Duodenal mucosa (tissue), 2 donors: ENCODE measurements around the gene MAGI2.
"Not testable (repeated sequence)": the region's sequence is repeated elsewhere in the genome, so short reads cannot be mapped to it uniquely, and the experiment has no call there.

ENCODE experiments used
- H3K27ac ChIP-seq: one replicate; pipeline ENCODE4 v1.7.0; 2013; ENCODE audit warnings: low read depth, low read length
- H3K27me3 ChIP-seq, 2 donors: one replicate each; pipeline ENCODE4 v1.7.0; 2013; ENCODE audit warnings: low read length in 2 of 2, control low read depth in 1 of 2; ENCODE audit not compliant: insufficient read depth in 2 of 2, control insufficient read depth in 1 of 2
- H3K36me3 ChIP-seq, 2 donors: one replicate each; pipeline ENCODE4 v1.7.0; 2013; ENCODE audit warnings: low read length in 2 of 2, control low read depth in 1 of 2; ENCODE audit not compliant: insufficient read depth in 2 of 2, control insufficient read depth in 1 of 2
- H3K4me1 ChIP-seq, 2 donors: one replicate each; pipeline ENCODE4 v1.7.0; 2013; ENCODE audit warnings: low read length in 2 of 2, control low read depth in 1 of 2; ENCODE audit not compliant: insufficient read depth in 2 of 2, control insufficient read depth in 1 of 2
- H3K4me3 ChIP-seq, 2 donors: one replicate each; pipeline ENCODE4 v1.7.0; 2013; ENCODE audit warnings: low read length in 2 of 2, low read depth in 1 of 2
- H3K9ac ChIP-seq, 2 donors: one replicate each; pipeline ENCODE4 v1.7.0; 2013; ENCODE audit warnings: low read length in 2 of 2, low read depth in 1 of 2
- H3K9me3 ChIP-seq, 2 donors: one replicate each; pipeline ENCODE4 v1.7.0; 2013; ENCODE audit warnings: low read length in 2 of 2, control low read depth in 1 of 2; ENCODE audit not compliant: control insufficient read depth in 1 of 2

The MAGI2 gene

GRCh38 chr7:78301407-78301806, 1152.1 kb downstream of the MAGI2 start:
- Histone ChIP-seq H3K9ac (no peak overlapping the region), H3K9me3 (no peaks in the 10 kb centered on the region), H3K27me3 (no peaks in the 10 kb centered on the region), H3K4me1 (no peaks in the 10 kb centered on the region), H3K27ac (no peak overlapping the region), H3K36me3 (no peaks in the 10 kb centered on the region), H3K4me3 (no peak overlapping the region)

GRCh38 chr7:78299088-78299487, 1154.4 kb downstream of the MAGI2 start:
- no peak overlapping the region for H3K9ac ChIP-seq
- no peak overlapping the region for H3K27ac ChIP-seq
- H3K36me3 ChIP-seq: no peaks in the 10 kb centered on the region
- H3K4me3 ChIP-seq: no peak overlapping the region
- no peaks in the 10 kb centered on the region for H3K27me3 ChIP-seq
- H3K4me1 ChIP-seq: no peaks in the 10 kb centered on the region
- no peaks in the 10 kb centered on the region for H3K9me3 ChIP-seq

- no peaks in the 10 kb centered on the region for H3K4me1 ChIP-seq
- H3K36me3 ChIP-seq: no peaks in the 10 kb centered on the region
- H3K27ac ChIP-seq: no peak overlapping the region
- no peak overlapping the region for H3K4me3 ChIP-seq
- no peaks in the 10 kb centered on the region for H3K9me3 ChIP-seq
- H3K27me3 ChIP-seq: no peaks in the 10 kb centered on the region
- no peak overlapping the region for H3K9ac ChIP-seq
Observed at GRCh38 chr7:78296644-78297371, 1156.7 kb downstream of the MAGI2 start.

DNA sequence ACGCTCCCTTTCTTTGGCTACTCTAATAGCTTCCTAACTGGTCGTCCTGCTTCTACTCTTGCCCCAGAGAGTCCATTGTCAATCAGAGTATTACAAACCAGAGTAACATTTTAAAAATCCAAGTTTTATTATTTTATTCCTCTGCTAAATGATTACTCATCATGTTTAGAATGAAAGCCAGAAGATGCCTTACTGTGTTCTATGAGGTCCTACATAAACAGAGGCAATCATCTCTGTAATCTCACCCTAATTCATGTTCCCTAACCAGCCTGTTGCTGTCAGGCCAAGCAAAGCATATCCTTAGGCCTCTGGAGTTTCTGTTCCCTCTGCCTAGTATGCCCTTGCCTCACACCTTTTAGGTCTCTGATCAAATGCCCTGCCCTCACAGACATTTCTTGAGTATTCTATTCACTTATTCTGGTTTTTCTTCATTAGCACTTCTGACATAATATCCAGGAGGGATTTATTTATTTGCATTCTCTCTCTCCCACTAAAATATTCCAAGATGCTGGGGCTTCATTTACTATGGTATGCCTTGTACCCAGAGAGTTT, 1157.3 kb downstream of the MAGI2 start:
- no peak overlapping the region for H3K4me3 ChIP-seq
- no peaks in the 10 kb centered on the region for H3K27me3 ChIP-seq
- H3K4me1 ChIP-seq: no peaks in the 10 kb centered on the region
- H3K9ac ChIP-seq: no peak overlapping the region
- H3K36me3 ChIP-seq: no peaks in the 10 kb centered on the region
- H3K27ac ChIP-seq: no peak overlapping the region
- H3K9me3 ChIP-seq: no peaks in the 10 kb centered on the region

GRCh38 chr7:78289471-78289870, 1164.0 kb downstream of the MAGI2 start:
- H3K9me3 ChIP-seq, H3K9ac ChIP-seq: not testable (repeated sequence)

GRCh38 chr7:78284945-78285344, 1168.5 kb downstream of the MAGI2 start:
- Histone ChIP-seq H3K4me1 (no peaks in the 10 kb centered on the region), H3K27me3 (no peaks in the 10 kb centered on the region), H3K4me3 (no peak overlapping the region), H3K9ac (no peak overlapping the region), H3K9me3 (no peaks in the 10 kb centered on the region), H3K36me3 (no peaks in the 10 kb centered on the region), H3K27ac (no peak overlapping the region)

More at GRCh38 chr7:78289471-78289870, 1164.0 kb downstream of the MAGI2 start:
- H3K4me3 ChIP-seq, H3K27ac ChIP-seq, H3K36me3 ChIP-seq, H3K4me1 ChIP-seq, H3K27me3 ChIP-seq: not testable (repeated sequence)

GRCh38 chr7:78280276-78280675, 1173.2 kb downstream of the MAGI2 start:
- Histone ChIP-seq H3K9me3 (no peaks in the 10 kb centered on the region), H3K4me3 (no peak overlapping the region), H3K4me1 (no peaks in the 10 kb centered on the region)

DNA sequence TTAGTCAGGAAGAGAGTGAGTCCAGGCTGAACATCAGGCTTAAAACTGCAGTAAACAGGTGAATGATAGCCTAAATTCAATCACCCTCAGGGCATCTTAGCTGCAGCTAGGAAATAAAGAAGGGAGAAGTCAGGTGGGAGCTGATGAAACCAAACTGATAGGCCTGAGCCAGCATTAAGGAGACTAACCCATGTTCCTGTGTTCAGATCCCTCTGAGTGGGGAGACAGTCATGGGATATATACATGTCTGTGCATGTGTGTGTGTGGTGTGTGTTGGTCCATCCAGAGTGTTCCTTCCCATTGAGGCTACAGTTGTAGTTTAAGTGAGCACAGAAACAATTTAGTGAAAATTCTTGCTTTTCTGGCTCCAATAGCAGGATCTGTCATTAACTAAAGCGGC, 1174.0 kb downstream of the MAGI2 start:
- no peak overlapping the region for H3K9ac ChIP-seq
- no peak overlapping the region for H3K27ac ChIP-seq
- H3K9me3 ChIP-seq: no peaks in the 10 kb centered on the region
- no peaks in the 10 kb centered on the region for H3K4me1 ChIP-seq
- H3K27me3 ChIP-seq: no peaks in the 10 kb centered on the region
- no peak overlapping the region for H3K4me3 ChIP-seq
- no peaks in the 10 kb centered on the region for H3K36me3 ChIP-seq

More at GRCh38 chr7:78280276-78280675, 1173.2 kb downstream of the MAGI2 start:
- H3K27ac ChIP-seq: no peak overlapping the region
- H3K27me3 ChIP-seq: no peaks in the 10 kb centered on the region
- H3K36me3 ChIP-seq: no peaks in the 10 kb centered on the region
- no peak overlapping the region for H3K9ac ChIP-seq

DNA sequence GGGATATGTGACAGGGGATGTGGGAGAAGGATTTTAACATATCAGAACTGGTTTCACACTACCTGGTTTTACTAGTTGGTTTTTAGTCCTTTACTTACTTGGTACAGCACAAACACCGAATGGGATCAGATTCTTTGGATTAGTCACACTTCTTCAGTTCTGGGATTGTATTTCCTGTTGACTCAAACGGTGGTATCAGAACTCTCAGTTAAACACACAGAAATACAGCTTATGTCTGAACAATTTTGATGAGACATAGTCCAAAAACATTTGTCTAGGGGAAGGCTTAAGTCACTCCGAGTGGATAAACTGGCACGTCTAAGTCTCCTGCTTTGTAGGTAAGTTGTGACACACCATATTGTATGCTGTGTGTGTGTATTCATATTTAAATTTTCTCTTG, 1174.4 kb downstream of the MAGI2 start:
- no peak overlapping the region for H3K9ac ChIP-seq
- H3K4me1 ChIP-seq: no peaks in the 10 kb centered on the region
- no peaks in the 10 kb centered on the region for H3K36me3 ChIP-seq
- no peaks in the 10 kb centered on the region for H3K9me3 ChIP-seq
- no peaks in the 10 kb centered on the region for H3K27me3 ChIP-seq
- no peak overlapping the region for H3K4me3 ChIP-seq
- H3K27ac ChIP-seq: no peak overlapping the region

GRCh38 chr7:78267141-78267540, 1186.3 kb downstream of the MAGI2 start:
- Histone ChIP-seq H3K36me3 (no peaks in the 10 kb centered on the region), H3K4me1 (no peaks in the 10 kb centered on the region), H3K4me3 (no peak overlapping the region), H3K27me3 (no peaks in the 10 kb centered on the region), H3K9me3 (no peaks in the 10 kb centered on the region), H3K9ac (no peak overlapping the region), H3K27ac (no peak overlapping the region)
